HT-29 (cell line): ENCODE results near the gene HHEX. TPM values are rescaled to one million over a fixed set of nuclear protein-coding genes. Genes with fewer than 3 reads are reported as not detected.
"Not testable (repeated sequence)": the region's sequence is repeated elsewhere in the genome, so short reads cannot be mapped to it uniquely, and the experiment has no call there.

Experiments
- DNase-seq: peaks from one replicate; pipeline ENCODE4 v3.0.0-alpha.2; 2015; ENCODE audit warnings: low spot score
- total RNA-seq: library from RNA; depleted of rRNA; stranded (reverse); fragments of >200 nt; shearing (Covaris generic); gene quantifications from 2 replicates; pipeline ENCODE4 v1.2.3, GENCODE V29; 2014; rRNA removed

Gene HHEX
- total RNA-seq: 1.4 and 2.0 TPM in 2 replicates

DNA sequence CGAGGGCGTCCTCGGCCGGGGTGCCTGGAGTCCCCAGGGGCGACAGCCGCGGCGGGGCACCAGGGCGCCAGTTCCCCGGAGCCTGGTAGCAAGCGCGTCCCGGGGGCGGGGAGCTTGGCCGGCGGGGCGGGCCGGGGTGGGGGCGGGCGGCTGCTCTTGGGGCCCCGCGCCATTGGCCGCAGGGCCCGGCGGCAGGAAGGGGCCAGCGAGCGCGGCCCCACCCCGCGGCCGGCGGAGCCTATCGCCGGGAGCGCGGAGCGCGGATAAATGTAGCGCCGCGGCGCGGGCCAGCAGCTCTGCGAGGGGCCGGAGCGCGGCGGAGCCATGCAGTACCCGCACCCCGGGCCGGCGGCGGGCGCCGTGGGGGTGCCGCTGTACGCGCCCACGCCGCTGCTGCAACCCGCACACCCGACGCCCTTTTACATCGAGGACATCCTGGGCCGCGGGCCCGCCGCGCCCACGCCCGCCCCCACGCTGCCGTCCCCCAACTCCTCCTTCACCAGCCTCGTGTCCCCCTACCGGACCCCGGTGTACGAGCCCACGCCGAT is at the start of gene HHEX:
HHEX (plus strand) TSS at position 293 of the 548 bp plus-strand sequence; CDS start at position 325, 32 bp downstream.
- DNase-seq: peak; percentile 42

DNA sequence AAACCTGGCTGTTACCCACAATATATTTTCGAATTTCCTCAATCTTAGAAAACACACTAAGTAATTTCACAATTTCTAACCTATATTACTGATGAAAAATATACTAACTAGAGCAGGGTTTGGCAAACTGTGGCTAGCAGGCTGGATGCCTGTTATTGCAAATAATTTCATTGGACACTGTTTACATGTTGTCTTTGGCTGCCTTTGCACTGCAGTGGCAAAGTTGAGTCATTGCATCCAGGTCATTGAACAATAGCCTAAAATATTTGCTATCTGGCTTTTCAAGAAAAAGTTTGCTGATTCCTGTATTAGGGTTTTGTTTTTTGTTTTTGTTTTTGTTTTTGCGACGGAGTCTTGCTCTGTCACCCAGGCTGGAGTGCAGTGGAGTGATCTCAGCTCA is 49.6 kb upstream of the HHEX start:
- no peak for DNase-seq

DNA sequence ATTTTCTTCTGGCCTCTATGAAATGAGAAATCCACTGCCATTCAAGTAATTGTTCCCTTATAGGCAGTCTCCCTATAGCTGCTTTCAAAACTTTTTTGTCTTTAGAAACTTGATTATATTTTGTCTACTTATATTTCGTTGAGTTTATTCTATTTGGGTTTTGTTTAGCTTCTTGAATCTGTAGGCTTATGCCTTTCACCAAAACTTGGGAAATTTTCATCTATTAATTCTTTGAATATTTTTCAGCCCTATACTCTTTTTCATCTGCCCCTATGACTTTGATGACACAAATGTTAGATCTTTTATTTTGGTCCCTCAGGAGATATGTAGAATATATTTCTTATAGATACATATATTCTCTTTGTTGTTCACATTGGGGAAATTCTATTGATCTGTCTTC is 48.3 kb upstream of the HHEX start:
- DNase-seq: no peak

DNA sequence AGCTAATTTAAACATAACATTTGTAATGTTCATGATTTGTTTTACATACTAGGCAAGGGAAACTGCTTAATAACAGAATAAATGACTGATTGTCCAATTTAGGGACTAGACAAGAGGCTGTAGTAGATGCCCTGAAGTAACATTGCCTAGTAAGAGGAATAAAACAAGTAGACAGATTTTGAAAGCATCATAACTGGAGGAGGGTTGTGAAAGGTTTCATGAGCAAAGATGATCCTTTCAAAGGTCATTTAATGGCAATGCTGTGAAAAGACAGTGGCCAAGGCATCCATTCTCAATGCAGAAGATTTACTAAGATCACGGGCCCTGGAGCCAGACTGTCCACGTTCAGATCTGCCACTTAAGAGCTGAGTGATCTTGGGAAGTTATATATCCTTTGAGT is 44.8 kb upstream of the HHEX start:
- DNase-seq: no peak

DNA sequence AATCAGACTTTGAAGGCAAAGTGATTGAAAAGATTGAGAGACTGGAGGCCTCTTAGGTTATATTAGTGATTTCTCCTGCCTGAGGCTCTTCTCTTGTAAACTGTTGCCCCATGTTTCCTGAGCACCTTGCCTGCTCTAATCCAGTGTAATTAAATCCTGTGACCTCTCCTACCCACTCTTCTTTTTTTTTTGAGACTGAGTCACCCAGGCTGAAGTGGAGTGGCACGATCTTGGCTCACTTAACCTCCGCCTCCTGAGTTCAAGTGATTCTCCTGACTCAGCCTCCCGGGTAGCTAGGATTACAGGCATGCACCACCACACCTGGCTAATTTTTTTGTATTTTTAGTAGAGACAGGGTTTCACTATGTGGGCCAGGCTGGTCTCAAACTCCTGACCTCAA is 38.9 kb upstream of the HHEX start:
- not testable (repeated sequence) for DNase-seq

DNA sequence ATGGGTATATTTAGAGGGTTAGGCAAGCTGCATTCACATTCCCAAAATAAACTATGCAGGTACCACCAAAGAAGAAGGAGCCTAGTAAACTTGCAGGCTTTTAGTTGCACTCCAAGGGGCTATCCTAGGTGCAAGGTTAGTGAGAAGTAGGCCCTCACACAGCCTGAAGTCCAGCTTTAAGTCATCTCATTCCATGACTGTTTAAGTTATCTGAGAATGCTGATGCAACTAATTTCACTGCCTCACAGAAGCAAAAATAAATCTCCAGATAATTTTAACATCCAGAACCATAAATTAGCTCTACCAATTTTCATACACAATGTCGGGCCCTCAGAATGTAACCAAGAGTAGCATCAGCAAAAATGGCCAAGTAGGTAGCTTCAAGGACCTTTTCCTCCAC is 34.3 kb upstream of the HHEX start:
- no peak for DNase-seq

DNA sequence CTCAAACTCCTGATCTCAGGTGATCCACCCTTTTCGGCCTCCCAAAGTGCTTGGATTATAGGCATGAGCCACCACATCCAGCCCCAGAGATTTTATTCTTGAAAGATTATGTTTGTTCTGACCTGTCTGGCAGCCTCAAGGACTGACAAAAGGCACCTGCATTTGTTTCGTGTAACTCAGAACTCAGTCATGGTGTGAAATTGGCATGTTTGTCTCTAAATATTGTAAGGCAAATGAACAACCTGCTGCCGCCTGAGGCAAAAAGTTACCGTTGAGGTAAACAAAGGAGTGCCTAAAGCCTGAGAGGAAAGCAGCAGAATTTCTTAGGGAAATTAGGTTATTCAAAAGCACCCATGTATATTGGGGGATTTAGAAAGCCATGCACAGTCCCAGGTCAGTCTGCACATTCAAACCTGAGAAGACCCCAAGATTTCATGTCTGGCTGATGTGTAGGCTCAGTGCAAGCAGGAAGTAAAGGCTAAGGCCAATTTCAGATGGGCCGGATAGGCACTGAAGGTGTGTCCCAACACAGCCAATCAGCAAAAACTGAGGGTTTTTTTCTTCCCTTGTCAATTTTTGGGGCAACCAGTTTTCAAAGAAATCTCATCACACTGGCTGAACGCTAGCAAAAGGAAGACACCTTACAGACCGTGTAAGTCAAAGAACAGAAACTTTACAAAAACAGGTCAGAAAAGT is 33.3 kb upstream of the HHEX start:
- no peak for DNase-seq

DNA sequence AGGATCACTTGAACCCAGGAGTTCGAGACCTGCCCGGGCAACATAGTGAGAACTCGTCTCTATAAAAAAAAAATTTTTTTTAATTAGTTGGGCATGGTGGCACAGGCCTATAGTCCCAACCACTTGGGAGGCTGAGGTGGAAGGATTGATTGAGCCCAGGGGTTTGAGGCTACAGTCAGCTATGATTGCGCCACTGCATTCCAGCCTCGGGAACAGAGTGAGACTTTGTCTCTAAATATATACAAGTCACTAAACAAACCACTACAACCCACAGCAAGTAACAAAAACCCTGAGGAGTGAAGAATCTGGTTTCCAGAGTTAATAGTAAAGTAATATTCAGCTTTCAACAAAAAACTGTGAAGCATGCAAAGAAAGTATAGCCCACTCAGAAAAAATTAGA is 32.7 kb upstream of the HHEX start:
- DNase-seq: no peak

DNA sequence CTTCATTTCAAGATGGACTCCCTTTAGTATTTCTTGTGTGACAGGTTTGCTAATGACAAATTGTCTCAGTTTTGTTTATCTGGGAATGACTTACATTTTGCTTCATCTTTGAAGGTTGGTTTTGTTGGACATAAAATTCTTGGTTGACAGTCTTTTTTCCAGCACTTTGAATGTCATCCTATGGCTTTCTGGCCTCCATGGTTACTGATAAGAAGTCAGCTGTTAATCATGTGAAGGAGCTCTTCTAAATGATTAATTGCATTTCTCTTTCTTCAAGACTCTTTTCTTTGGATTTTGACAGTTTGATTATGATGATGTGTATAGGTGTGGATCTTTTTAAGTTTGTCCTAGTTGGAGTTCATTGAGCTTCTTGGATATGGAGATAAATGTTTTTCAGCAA is 26.9 kb upstream of the HHEX start:
- no peak for DNase-seq

DNA sequence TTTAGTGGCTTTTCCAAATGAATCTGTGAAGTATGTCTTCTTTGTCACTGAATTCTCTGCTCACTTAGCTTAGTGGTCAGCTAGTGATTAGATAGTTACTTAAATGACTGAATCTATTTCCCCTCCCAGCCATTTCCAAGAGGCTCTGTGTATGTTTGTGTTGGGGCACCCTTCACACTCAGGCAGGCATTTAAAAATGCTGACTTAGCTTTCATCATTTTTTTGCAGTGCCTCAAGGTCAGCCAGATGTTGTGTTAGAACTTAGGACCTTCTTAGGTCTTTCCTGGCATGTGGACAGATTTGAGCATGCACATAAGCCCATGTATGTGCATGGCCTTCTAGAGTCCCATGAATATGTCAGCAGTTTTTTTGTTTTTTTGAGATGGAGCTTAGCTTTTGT is 25.4 kb upstream of the HHEX start:
- no peak for DNase-seq

DNA sequence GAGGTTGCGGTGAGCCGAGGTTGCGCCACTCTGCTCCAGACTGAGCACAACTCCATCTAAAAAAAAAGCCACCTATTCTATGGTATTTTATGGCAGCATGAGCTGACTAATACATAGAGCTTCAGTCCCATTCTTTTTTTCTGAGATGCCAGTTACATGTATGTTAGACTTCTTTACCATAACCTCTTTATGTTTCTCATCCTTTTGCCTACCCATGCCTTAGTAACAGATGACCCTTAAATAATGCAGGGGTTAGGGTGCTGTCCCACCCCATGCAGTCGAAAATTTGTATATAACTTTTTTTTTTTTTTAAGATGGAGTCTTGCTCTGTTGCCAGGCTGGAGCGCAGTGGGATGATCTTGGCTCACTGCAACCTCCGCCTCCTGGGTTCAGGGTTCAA is 22.7 kb upstream of the HHEX start:
- DNase-seq: no peak

DNA sequence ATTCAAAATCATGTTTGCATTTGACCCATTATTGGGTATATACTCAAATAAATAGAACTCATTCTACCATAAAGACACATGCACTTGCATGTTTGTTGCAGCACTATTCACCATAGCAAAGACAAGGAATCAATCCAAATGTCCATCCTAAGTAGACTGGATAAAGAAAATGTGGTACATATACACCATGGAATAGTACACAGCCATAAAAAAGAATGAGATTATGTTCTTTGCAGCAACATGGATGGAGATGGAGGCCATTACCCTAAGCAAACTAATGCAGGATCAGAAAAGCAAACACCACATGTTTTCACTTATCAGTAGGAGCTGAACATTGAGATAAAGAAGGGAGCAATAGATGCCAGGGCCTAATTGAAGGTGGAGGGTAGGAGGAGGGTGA is 12.0 kb upstream of the HHEX start:
- no peak for DNase-seq

DNA sequence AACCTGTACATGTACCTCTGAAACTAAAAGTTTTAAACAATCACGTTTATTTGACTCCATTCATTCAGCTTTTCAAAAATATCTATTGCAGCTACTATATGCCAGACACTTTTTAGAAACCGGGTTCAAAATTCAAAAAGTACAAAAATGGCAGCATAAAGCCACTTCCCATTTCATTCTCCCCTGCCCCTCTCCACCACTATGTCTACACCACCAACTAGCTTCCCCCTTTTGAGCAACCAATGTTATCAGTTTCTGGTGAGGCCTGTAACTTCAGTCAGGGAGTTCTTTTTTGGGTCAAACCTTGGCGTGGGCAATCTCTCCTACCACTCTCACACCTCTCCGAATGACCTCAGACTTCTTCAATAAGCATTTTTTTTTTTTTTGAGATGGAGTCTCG is 11.5 kb upstream of the HHEX start:
- DNase-seq: no peak

DNA sequence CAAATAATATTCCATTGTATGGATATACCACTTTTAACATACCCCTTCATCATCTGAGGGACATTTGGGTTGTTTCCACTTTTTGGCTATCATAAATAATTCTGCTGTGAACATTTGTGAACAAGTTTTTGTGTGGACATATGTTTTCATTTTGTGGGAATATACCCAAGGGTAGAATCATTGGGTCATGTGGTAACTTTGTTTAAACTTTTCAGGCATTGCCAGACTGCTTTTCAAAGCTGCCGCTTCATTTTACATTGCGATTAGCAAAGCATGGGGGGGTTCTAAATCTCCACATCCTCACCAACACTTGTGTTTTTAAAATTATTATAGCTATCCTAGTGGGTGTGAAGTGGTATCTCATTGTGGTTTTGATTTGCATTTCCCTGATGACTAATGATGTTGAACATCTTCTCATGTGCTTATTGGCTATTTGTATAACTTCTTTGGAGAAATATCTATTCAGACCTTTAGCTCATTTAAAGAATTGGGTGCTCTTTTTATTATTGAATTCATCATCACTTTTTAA is 8.4 kb upstream of the HHEX start:
- no peak for DNase-seq

DNA sequence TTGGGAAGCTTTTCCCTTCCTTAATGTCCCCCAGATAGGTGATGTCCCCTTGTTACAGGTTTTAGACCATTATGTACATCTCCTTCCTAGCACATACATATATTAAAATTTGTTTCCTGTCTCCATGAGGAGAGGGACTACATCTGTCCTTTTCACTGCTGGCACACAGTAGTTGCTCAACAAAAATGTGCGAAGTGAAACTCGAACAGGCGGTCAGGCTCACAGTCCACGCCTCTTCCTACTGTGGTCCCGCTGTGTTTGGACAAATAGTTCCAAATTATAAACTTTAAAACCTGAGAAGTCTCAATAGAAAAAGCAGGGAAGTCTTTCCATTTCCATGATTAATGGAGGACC is 1.2 kb upstream of the HHEX start:
- DNase-seq: no peak

DNA sequence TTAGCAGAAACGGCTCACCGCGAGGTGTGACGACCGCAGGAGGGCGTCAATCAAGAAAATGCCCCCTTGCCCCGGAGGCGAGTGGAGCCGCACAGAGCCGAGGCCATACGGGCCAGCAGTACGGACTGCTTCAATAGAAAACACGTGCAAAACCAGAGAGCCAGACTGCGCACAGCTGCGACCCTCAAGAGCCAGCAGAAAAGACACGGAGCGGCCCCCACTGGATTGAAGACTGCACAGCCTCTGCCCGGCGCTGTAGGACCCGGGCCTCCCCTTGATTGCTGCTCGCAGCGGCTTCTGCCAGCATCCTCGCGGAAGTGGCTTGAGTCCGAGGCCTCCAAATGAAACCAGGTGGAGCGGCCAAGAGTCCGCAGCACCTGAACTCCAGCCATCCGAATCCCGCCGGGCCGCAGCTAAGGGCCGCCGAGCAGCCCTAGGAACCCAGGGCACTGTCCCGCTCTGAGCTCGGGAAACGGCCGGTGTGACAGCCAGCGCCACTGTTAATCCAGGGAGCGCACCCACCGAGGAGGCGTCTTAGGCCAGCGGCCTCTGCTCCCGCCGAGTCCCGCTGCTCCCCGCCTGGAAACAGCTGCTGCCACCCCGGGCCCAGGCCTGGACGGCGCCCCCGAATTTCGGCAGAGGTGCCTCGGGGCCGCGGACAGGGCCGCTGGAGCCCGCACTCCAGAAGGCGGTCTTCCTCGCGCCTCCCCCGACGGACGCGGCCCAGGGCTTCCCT is 660 bp upstream of the HHEX start:
- DNase-seq: peak; percentile 24

DNA sequence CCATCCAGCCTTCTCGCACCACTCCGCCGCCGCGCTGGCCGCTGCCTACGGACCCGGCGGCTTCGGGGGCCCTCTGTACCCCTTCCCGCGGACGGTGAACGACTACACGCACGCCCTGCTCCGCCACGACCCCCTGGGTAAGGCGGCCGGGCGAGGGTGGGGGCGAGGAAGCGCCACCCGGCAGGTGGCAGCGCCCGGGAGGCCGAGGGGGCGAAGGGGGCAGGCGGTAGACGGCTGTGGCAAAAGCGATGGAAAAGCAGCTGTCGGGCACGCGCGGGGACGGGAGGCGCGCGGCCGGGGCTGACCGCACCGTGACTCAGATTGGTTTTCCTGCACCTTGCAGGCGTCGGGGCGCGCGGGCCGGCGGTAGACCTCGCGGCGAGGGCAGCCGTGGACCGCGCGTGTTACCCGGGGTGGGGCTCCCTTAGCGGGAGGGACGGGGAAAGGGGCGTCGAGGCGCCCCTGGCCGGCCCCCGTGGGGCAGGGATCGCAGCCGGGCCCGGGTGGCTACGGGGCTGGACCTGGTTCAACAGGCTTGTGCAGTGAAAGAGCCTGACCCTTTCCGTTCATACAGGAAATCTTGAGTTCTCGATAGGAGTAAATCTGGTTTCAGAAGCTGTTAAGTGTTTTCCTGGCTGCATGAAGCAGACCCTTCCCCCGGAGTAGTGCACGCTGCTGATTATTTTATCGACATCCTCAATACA is 608 bp downstream of the HHEX start:
- DNase-seq: no peak

DNA sequence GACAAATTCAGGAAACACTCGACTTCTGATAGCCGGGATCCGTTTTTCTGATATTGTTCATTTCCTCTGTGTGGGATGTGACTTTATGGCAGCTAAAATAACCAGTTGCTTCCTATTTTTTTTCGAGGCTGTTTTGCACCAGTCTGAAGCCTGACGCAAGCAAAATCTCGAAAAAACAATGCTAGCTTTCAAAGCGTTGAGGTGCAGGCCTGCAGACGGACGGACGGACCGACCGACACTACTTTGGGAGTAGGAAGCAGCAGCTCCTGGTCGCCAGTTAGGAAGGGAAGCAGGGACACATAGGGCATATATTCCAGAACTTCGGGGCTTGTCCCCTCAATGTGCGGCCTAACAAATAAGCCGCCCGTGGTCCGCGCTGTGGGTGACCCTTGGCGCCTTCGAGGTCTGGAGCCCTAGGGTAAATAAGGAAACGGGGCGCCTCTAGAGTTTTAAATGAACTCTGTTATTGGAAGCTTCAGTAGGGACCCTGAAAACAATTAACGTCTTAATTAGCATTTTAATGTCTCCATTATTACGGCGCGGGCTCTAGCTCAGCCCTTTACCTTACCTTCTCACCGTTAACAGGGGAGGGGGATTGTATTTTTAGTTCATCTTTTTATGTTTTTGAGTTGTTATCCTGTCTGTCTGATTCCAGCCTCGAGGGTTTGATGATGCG is 1.3 kb downstream of the HHEX start:
- no peak for DNase-seq

DNA sequence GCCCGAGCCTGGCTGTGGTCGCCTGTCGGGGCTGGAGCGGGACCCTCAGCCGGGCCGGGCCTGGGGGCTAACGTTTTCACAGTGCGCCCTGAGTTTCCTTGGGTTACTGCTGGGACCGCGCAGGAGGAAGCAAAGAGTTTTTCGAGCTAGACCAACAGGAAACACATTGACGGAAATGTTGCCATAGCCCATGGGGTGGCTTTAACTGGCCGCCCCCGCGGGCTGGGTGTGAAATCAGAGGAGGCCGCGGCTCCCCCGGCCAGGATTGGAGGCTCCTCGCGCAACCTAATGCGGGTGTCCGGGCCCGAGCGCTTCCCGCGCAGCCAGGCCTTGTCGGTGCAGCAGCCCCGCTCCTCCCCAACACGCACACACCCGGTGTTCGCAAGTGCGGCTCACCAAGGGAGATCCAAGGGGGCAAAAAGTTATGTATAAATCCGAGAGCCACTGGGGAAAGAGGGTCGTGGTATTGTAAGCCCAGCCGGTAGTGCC is 1.9 kb downstream of the HHEX start:
- no peak for DNase-seq

DNA sequence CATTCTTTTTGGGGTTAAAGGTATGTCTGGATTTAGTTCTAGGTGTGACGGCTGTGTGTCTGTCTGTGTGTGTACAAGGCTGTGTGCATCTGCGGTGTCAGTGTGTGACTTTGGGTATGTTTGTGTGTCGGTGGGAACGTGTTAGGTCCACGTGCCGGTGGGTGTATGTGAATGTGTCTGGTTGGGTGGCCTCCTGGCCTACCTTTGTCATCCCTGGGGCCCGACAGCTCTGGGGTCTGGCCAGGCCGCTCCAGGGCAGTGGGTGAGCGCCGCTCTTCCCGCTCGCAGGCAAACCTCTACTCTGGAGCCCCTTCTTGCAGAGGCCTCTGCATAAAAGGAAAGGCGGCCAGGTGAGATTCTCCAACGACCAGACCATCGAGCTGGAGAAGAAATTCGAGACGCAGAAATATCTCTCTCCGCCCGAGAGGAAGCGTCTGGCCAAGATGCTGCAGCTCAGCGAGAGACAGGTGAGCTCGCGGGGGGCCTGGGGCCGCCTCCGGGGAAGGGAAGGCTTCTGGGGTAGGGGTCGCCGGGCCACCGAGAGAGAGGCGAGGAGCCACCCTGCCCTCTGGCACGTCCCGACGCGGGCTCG is 2.4 kb downstream of the HHEX start:
- DNase-seq: no peak
